IMR-90 (cell line): ENCODE results near the gene FBLN7.

Experiments
- CTCF ChIP-seq: conservative IDR thresholded peaks from 2 replicates; pipeline ENCODE4 v1.5.1; 2012; ENCODE audit warnings: mild to moderate bottlenecking, low read depth, low read length, improper control_type of control experiment
- NFE2L2 ChIP-seq: fragments of 150-350 bp; IDR thresholded peaks from 2 replicates; pipeline ENCODE4 v1.6.1; 2016; ENCODE audit warnings: low read depth, mild to moderate bottlenecking, low read length
- TF ChIP-seq, protein P1 (sequence below): fragments of 150-350 bp; IDR thresholded peaks from 2 replicates; pipeline ENCODE4 v1.6.1; 2017; ENCODE audit warnings: mild to moderate bottlenecking, antibody characterized with exemption, low read length, low read depth

DNA sequence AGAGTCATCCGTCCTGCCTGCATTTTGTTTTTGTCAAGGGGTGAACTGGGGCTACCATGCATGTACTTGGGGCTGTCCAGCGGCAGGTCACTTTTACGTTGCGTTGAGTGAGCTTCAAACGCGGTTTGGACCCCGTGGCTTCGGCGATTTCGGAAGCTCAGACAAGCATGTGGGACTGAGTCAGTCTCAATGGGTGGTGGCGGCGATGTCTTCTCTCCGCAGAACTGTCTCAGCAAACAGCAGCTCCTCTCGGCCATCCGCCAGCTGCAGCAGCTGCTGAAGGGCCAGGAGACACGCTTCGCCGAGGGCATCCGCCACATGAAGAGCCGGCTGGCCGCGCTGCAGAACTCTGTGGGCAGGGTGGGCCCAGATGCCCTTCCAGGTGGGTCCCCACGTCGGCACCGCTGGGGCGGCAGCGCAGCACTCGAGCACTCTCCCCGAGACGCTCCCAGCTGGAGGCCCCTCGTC lies 21.3 kb downstream of the FBLN7 start:
- TF ChIP-seq CTCF = no peak
- no peak for TF ChIP-seq NFE2L2
- TF ChIP-seq, protein P1, sequence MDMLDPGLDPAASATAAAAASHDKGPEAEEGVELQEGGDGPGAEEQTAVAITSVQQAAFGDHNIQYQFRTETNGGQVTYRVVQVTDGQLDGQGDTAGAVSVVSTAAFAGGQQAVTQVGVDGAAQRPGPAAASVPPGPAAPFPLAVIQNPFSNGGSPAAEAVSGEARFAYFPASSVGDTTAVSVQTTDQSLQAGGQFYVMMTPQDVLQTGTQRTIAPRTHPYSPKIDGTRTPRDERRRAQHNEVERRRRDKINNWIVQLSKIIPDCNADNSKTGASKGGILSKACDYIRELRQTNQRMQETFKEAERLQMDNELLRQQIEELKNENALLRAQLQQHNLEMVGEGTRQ = no peak
